ENCODE results near the gene TMEM108. TPM values are rescaled to one million over a fixed set of nuclear protein-coding genes. Genes with fewer than 3 reads are reported as not detected.
A peak's percentile ranks its signal among the peaks of the same experiment; 100 is the strongest.

TMEM108 gene
- total and polyA plus RNA-seq, 12 donors, result 0.40 to 4.0 (median 1.5) TPM

GRCh38 chr3:133103706-133104105 is 65.5 kb downstream of the TMEM108 start:
- Histone ChIP-seq H3K27me3 (no peaks in the 10 kb centered on the region), H3K36me3 (no peaks in the 10 kb centered on the region), H3K4me3 (no peak overlapping the region), H3K9me3 (no peaks in the 10 kb centered on the region), H3K4me1 (no peaks in the 10 kb centered on the region), H3K27ac (no peak overlapping the region)
- ATAC-seq, result no peak
- intact Hi-C loops (cut with DNase I), result no loop called here
- DNase-seq, result no peak
- TF ChIP-seq CTCF (IDR thresholded peaks at IDR 0.05), result no peak

GRCh38 chr3:133106169-133106568 is 68.0 kb downstream of the TMEM108 start:
- TF ChIP-seq CTCF (IDR thresholded peaks at IDR 0.05), result no peak
- peak in 2 of 8 donors; percentile 37 to 49 for ATAC-seq
- intact Hi-C loops (cut with DNase I), result no loop called here

GRCh38 chr3:133112666-133113065 is 74.5 kb downstream of the TMEM108 start:
- H3K9me3 ChIP-seq, result no peaks in the 10 kb centered on the region
- H3K27me3 ChIP-seq, result no peaks in the 10 kb centered on the region
- no peak for ATAC-seq
- WGBS, 2 donors, result 84 to 87% methylated on average over 2 of the region's 2 CpGs
- intact Hi-C loops (cut with DNase I), result no loop called here
- H3K36me3 ChIP-seq, result no peaks in the 10 kb centered on the region
- no peak overlapping the region for H3K4me3 ChIP-seq
- H3K27ac ChIP-seq, result no peak overlapping the region
- H3K4me1 ChIP-seq, result no peaks in the 10 kb centered on the region
- no peak for DNase-seq
- no peak for TF ChIP-seq CTCF (IDR thresholded peaks at IDR 0.05)

More at GRCh38 chr3:133106169-133106568, 68.0 kb downstream of the TMEM108 start:
- Histone ChIP-seq H3K27me3 (no peaks in the 10 kb centered on the region), H3K9me3 (no peaks in the 10 kb centered on the region), H3K36me3 (no peaks in the 10 kb centered on the region), H3K4me3 (no peak overlapping the region), H3K27ac (no peak overlapping the region), H3K4me1 (no peaks in the 10 kb centered on the region)
- DNase-seq, result no peak
- WGBS, 2 donors, result 66 to 76% methylated on average over 1 of the region's 1 CpG

- no peak overlapping the region for H3K4me3 ChIP-seq
- no peak overlapping the region for H3K27ac ChIP-seq
- ATAC-seq (no peak), DNase-seq (no peak)
- no peaks in the 10 kb centered on the region for H3K36me3 ChIP-seq
- intact Hi-C loops (cut with DNase I), result no loop called here
- H3K27me3 ChIP-seq, result no peaks in the 10 kb centered on the region
- H3K9me3 ChIP-seq, result no peaks in the 10 kb centered on the region
- TF ChIP-seq CTCF (IDR thresholded peaks at IDR 0.05), result no peak
- no peaks in the 10 kb centered on the region for H3K4me1 ChIP-seq
- 74 to 84% methylated on average over 3 of the region's 3 CpGs for WGBS, 2 donors
These were observed 75.3 kb downstream of the TMEM108 start for GRCh38 chr3:133113526-133113925.
